GM21528 (cell line): ENCODE measurements around the gene TMEM250.
A peak's percentile ranks its signal among the peaks of the same experiment; 100 is the strongest.
"Not testable (repeated sequence)": the region's sequence is repeated elsewhere in the genome, so short reads cannot be mapped to it uniquely, and the experiment has no call there.

ENCODE experiments used
- ATAC-seq: cut with Tn5 transposase; IDR thresholded peaks from one replicate; pipeline ENCODE4 v1.9.1; 2021; ENCODE audit warnings: mild to moderate bottlenecking, moderate library complexity; ENCODE audit not compliant: unreplicated experiment, low FRiP score

Gene TMEM250

DNA sequence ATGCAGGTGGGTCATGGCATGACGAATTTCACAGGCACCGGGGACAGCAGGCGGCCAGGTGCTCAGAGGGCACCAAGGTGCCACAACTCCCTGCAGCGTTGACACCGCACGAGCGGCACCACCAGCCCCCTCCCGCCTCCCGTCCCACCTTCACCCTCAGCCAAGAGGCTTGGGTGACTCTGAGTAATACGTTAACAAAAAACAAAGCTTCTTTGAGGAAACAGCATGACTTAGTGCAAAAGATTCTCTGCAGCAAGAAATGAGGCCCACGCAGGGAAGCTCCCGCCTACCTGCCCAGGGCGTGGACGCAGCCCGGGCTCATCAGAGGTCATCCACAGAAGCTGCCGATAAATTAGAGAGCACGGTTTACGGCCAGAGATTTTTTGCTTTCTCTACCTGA, 4.1 kb downstream of the TMEM250 start:
- ATAC-seq = no peak

DNA sequence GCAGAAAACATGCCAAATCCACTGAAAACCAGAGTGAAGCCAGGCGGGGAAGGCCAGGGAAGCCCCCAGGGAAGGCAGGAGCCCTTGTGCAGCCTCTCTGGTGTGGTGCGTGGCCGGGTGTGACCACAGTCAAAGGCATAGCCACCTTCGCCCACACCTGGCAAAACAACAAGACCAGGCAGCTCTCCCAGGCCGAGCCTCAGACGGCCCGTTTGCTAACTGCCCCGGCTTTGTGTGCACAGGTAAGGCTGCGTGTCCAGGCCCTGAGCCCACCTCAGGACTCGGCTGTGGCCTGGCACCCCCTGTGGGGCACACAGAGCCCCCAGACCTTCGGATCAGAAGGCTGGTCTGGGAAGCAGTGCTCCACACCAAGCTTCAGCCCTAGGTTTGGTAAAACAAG, 6.1 kb downstream of the TMEM250 start:
- no peak for ATAC-seq

DNA sequence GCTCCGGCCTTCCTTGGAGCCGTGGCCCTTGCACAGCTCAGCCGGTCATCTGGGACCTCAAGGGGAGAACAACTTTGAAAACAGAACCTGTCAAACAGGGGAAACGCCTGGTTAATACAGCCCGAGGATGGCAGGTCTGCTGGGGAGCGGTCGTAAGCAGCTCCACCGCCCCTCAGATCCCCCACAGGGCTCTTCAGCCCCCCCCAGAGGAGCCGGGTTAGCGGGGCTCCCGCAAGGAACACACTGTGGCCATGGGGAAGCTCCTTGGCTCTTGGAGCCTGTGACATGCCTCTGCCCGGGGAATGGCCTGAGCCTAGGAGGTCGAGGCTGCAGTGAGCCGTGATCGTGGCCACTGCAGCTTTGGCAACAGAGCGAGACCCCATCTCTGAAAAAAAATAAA, 6.8 kb downstream of the TMEM250 start:
- ATAC-seq = no peak

DNA sequence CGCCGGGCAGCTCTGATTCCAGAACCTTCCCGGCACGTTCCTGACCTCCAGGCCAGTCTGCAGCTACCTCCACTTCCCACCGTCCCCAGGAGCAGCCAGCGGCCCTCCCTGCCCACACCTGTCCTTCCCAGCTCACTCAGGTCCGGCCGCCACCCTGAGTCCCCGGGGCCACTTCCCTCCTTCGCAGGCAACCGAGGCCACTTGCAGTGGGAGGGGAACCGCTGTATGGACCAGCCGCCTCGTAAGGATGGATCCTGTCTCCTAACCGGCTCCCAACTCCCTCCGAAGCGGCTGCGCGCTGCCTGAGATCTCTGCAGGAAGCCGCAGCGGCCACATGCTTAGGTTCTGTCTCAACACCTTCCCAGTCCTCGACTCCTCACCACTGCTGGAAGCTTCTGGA, 7.5 kb downstream of the TMEM250 start:
- no peak for ATAC-seq

DNA sequence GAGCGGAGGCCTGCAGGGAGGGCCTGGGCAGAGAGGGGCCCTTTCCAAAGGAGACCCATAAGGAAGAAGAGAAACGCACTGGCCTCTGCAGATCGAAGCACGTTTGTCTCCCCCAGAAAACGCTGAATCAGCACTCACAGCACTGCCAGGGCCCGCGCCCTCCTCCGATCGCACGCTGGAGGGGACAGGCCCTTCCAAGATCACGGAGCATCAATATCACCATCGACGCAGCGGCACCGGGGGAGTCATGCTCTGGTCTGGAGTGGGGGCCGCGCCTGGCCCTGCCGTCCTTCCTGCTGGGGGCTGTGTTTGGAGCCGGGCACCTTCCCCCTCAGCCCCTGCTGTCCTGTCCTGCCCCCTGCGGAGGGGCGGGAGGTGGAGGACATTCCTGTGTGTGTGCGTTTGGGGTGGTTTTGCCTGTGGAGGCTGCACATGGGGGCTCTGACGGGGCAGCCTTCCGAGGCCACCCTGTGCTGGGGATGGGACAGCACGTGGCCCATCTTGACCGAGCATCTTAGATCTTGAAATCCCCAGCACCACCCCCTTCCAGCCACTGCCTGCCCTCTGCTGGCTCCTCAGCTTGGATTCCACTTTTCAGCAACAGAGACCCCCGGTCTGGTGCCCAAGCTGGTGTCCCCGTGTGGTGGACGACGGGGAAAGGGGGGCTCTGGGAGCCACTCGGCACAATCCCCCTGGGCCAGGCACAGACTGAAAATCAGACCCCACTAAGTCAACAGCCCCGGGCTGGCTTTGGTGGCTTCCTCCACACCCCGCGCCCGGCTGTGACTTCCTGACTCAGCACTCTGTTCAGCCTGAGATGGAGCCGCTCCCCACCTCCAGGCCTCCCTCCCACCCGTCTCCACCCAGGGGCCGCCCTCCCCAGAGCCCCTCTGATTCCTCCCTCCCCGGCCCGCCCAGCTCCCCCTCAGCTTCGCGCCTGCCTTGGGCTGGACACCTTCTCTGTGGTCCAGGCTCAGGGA, 8.3 kb downstream of the TMEM250 start:
- ATAC-seq = no peak

DNA sequence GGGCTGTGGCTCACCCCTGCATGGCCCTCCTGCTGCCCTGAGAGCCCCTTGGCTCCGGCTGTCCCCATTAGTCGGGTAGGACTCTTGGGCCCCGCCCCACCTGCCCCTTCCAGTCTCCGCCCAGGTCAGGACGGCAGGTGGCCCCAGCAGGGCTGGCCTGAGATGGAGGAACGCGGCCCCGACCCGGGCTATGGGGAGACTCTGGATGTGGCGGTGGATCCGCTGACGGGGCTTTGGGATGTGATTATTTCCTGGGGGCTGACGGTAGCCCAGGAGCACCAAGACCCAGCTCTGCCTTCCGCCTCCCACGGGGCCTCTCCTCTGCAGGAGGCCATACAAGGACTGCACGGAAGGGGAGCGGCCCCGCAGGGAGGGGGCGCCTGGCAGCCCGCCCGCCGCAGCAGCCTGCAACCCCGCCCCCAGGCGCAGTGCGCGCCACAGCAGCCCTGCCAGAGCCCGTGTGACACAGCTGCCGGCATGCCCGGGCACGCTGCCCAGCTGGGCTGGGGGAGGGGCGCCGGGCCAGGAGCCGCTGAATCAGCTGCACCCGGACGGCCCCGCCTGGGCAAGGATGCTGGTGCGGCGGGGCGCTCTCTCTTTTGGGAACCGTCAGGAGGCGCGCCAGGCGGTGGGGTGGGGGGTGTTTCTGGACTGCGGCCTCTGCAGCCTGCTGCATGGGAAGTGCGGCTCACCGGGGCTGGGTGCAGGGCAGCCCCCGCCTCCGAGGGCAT, 9.2 kb downstream of the TMEM250 start:
- peak; percentile 73 for ATAC-seq

DNA sequence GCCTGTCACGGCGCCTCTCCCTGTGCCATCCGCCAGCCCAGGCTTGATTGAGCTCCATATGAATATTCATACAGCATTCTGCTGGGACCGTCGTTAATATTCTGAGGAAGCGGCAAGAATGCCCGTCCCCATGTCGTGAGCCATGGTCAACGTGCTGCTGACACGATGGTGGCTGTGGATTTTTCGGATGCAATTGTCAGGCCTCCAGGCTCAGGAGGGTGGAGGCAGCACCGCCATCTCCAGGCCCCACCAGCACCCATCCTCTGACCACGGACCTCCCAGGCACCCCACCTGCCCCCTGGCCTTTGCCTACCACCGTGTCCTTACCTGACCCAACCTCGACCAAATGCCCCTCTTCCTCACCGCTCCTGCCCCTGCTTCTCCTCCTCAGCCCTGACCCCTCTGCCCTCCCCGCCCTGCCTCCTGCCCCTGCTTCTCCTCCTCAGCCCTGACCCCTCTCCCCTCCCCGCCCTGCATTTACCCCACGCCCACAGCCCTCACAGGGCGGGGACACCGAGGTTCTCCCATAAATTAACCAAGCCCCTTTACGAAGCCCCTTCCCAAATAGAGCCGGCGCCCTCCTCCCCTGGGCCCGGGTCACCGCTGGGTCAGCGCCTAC, 9.9 kb downstream of the TMEM250 start:
- ATAC-seq = no peak

DNA sequence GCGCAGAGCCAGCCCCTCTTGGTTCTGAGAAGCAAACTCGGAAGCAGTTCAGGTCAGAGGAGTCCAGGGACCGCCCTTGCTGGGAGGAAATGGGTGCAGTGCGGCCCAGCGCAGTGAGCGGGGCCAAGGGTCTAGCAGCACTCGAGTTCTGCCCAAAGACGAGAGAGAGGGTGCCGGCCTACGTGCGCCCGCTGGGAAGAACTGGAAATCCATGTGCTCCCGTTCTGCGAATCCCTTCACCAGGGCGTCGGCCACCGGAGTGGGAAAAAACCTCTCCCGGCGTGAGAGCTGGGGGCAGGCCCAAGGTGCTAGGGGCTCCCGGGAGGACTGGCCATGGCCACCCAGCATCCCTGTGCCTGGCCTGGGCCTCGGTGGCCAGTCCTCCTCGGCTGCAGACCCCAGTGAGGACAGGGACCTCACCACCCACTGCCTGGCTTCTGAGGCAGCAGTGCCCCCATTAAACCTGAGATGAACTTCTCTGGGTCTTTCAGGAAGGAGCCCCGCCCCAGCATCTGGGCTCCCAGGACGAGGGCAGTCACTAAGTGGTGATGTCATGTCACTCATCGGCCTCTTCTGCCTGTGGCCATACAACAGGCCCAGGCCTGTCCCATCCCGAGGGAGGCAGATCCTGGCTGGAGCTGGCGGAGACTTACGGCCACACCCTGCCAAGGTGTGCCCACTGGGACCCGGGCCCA, 10.6 kb downstream of the TMEM250 start:
- ATAC-seq = no peak

DNA sequence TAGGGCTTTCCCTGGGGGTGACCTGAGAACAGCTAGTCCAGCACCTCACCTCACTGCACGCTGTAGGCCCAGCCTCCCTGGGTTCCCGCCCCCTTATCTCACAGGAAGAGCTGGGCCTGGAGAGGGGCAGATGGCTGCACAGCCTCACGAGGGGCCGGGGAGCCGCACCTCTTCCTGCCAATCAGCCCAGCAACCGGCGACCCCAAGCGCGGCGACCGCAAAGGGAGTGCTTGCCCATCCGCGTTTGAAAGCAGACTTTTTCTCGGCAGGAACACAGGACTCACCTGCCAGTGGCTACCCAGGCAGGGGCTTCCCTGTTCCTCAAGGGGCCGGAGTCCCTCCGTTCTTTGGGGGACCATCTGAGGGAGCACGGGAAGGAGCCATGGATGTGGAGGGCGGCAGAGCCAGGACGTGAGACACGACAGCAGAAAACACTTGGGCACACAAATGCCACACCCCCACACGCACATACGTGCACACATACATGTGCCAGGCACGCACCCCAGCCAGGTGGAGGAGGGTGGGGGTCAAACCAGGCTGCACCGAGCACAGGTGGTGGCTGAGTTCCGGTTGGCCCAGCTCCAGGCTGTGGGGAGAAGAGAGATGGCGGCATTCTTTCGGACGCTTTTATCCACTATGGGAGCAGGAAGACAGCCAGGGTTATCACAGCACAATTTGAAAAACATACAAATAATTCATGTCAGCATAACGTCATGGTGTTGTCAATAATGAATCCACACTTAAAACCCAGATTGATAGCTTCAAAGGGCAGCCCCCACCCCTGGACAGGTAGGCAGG, 11.3 kb downstream of the TMEM250 start:
- ATAC-seq = no peak

DNA sequence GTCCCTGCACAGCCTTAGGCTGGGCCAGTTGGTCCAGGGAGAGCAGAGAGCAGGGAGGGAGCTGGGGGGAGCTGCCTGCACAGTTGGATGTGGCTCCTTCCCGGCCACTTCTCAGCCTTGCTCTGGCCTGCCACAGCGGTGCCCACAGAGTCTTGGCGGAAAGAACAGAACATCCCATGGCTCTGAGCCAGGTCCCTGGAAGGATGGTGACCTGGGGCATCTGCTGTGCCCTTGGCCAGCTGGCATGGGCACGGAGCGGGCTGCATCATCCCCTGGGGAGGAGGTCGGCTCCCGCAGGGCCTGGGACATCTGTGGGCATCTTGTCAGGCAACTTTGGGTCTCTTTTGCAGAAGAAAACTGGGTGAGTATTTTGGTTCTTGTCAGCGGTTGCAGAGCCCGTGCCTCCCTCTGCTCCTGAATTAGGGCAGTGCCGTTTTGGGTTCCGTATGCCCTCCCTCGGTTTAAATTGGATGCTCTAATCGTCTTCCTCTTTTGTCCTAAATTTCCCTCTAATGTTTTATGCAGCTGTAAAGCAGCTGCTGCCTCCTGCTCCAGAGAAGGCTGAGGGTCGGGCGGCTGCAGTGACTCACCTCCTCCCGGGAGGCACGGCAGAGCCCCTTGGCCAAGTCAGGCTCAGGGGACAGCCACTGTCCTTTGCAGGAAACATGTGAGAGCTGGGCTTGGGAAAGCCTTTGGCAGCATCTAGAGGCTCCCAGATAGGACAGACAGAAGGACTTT, 13.1 kb downstream of the TMEM250 start:
- ATAC-seq = no peak

DNA sequence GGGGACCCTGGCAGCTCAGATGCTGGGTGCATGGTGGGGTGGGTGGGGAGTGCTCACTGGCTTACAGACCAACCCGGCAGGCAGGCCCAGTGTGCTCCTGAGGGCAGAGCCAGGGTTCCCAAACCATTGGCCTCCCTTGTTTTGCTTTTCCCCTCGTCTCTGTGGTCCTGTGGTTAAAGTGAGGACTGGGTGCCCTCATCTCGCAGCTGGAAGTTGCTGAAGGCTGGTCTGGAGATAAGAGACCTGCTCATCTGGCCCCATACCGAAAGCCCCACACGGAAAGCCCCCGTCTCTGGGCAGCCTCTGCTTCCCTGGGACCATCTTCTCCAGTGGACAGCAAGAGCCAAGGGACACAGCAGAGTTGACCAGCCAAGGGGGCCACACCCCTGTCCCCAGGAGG, 13.8 kb downstream of the TMEM250 start:
- ATAC-seq = no peak

DNA sequence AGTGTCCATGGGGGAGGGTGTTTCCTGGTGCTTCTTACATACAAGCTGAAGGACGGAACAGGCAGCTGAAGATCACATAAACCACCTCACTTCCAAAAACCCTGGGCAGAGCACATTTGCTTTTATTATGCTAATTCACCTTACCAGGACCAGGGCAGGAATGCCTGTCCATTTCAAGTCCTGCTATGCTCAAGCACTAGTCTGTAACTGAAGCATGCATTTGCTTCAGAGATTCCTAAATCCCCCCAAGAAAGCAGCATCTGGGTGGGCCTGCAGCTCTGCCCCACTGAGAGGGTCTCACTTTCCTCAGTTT, 14.2 kb downstream of the TMEM250 start:
- no peak for ATAC-seq

DNA sequence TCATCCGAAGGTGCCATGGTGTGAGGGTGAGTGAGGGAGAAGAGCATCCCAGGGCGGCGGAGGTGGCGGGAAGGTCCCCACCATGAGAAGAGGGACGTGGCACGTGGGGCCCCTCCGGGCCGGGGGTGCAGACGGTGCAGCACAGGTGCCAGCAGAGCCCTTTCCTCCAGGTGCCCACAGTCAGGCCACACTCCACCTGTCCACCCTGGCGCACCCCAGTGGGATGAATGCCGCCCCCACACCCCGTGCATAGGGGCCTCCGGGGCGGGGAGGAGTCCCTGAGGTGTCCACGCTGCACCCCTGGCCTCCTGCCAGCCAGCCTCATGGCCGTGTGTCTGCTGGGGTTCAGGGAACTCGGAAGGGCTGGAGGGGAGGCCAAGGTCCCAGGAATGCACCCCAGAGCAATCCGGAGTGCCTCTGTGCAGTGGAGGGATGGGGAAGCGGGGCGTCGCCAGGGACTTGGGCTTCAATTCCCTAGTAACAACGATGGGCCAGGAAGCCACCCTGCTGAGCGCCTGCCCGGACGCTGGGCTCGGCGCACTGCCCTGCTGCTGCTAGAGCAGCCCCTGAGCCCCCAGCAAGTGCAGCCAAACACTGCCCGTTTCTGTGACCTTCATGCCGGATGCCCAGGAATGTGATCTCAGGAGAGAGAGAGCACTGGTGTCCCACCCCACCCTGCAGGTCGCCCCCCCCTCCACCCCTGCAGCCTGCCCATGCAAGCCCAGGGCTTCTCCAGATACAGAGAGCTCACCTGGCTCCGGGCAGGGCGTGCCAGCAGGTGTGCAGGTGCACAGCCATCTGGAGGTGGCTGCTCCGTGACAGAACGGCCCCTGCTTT, 14.8 kb downstream of the TMEM250 start:
- ATAC-seq = no peak

DNA sequence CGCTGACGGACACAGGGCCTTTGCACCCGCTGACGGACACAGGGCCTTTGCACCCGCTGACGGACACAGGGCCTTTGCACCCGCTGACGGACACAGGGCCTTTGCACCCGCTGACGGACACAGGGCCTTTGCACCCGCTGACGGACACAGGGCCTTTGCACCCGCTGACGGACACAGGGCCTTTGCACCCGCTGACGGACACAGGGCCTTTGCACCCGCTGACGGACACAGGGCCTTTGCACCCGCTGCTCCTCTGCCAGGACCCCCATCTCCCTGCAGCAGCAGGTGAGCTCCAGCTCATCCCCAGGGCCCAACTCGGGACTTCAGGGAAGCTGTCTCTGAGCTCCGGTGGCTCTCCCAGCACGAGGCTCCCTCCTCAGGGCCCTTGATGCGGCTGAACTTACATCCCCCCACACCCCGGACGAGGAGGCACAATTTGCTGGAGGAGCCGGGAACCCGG, 17.0 kb downstream of the TMEM250 start:
- ATAC-seq = not testable (repeated sequence)

DNA sequence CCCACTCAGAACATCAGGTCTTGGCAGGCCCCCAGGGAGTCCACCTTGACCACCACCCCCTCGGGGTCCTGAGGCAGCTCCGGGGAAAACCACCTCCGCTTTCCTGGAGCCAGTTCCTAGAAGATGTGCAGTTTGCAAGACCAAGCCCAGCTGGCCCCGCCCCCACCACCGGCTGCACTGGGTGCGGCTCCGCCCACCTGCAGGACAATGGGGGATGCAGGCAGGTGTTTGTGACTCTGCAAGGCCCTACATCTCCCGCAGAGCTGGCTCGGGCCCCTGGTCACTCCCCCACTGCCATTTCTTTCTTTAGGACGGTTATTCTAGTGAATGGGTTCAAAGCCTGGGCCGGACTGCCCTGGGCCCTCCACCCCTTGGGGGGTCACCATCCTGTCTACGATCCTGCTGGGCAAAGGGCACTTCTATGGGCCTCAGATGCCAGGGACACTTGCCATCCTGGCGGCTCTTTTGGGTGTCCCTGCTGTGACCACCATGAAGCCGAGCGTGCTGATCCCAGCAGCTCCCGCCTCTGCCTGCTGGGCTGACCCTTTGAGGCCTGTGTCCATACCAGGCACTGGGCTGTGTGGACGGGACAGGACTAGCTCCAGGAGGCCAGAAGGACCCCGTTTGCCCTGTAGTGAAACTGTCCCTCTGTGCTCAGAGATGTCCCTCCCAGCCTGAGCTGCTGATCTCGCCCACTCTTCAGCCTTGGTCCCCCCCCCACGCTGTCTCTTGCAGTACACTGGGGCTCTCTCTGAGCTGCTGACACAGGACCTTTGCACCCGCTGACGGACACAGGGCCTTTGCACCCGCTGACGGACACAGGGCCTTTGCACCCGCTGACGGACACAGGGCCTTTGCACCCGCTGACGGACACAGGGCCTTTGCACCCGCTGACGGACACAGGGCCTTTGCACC, 17.7 kb downstream of the TMEM250 start:
- ATAC-seq = no peak

DNA sequence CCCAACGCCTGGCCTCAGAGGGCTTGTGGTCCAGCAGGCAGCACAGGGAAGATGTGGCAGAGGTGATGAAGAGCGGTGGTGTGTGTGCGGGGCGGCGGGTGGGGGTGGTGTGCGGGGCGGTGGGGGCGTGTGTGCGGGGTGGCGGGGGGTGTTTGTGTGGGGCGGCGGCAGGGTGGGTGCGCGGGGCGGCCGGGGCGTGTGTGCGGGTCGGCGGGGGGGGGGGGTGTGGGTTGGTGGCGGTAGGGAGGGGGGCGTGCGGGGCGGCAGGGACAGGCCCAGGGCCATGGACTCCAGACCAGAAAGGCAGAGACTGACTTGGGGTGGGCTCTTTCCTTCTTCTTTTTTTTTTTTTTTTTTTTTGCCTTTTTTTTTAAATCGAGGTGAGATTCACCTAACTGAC, 19.1 kb downstream of the TMEM250 start:
- ATAC-seq = no peak

DNA sequence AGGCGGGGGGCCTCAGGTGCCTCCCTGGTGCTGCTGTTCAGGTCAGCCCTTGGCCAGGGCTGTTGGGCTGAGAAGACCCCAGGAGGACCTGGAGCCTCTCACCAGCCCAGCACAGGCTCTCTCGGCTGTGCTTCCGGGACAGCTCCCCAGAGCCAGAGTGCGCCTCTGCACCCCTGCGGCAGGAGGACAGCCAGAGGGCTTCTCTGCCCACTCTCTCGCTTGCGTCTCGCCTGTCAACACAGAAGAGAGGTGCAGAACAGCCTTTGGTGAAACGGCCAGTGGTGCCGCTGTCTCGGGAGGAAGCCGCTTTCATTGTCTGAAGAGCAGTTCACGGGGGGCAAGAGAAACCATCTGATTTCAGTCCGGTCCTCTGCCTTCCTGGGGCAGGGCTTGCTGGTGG, 19.8 kb downstream of the TMEM250 start:
- no peak for ATAC-seq
